Stimulated activated CD4-positive, alpha-beta T cell treated with anti-CD3 and anti-CD28 coated beads, Interleukin-12 subunit alpha, Interleukin-12 subunit beta, amount 100 ng/mL, for 4 hours (primary cell): ENCODE results near the gene CDK5.
"Not testable (repeated sequence)": the region's sequence is repeated elsewhere in the genome, so short reads cannot be mapped to it uniquely, and the experiment has no call there.

ENCODE experiments used
- DNase-seq: peaks from one replicate; pipeline ENCODE4 v3.0.0-alpha.2; 2020

The CDK5 gene

DNA sequence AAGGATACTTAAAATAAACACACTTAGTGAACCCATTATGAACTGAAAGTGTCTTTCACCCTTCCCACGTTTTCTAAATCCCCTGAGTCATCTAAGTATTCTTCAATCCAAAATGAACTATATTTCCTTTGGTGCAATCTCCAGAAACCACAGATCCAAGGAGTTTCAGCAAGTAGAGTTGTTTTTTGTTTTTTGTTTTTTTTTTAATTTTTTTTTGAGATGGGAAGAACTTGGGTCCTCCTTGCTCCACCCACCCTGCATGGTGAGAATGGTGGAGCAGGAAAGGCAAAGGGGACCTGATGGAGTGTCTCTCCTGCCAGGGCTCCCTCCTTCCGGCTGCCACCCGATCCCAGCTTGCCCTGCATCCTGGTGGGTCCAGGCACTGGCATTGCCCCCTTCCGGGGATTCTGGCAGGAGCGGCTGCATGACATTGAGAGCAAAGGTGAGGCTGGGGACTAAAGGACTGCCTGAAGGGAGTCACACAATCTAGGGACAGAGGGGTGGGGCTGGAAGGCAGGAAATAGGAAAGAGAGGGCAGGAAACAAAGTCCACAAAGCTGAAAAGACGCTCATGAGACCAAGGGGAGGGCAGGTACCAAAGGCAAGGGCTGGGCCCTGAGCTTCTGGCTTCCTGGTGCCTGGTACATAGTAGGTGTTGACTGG lies 45.5 kb downstream of the CDK5 start:
- no peak for DNase-seq

GRCh38 chr7:151011616-151012015 lies 46.1 kb downstream of the CDK5 start:
- DNase-seq, result not testable (repeated sequence)

GRCh38 chr7:151011097-151011409 lies 46.6 kb downstream of the CDK5 start:
- DNase-seq, result no peak

DNA sequence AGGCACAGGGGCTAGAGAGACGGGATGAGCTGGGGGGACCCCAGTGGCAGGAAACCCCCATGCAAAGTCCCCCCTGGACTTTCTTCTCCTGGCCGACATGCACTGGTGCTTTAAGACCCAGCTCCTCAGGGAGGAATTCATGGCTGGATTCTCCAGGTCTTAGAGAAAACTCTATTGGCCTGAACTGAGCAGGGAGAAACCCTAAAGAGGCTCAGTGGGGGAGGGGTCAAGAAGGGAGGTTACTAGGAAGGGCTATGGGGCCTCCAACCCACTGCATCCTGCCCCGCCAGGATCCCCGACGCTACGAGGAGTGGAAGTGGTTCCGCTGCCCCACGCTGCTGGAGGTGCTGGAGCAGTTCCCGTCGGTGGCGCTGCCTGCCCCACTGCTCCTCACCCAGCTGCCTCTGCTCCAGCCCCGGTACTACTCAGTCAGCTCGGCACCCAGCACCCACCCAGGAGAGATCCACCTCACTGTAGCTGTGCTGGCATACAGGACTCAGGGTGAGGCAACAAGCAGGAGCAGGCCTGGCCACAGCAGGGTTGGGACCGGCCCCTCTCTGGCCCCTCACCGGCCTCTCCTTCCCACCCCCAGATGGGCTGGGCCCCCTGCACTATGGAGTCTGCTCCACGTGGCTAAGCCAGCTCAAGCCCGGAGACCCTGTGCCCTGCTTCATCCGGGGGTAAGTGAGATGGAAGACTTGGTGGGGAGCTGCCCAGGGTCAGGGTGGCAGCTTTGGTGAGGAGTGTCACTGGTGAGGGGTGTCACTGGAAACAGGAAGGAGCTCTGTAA lies 47.2 kb downstream of the CDK5 start:
- no peak for DNase-seq

GRCh38 chr7:151010037-151010306 lies 47.7 kb downstream of the CDK5 start:
- DNase-seq, result no peak

- DNase-seq, result no peak
These were observed 48.2 kb downstream of the CDK5 start for GRCh38 chr7:151009327-151010036.

DNA sequence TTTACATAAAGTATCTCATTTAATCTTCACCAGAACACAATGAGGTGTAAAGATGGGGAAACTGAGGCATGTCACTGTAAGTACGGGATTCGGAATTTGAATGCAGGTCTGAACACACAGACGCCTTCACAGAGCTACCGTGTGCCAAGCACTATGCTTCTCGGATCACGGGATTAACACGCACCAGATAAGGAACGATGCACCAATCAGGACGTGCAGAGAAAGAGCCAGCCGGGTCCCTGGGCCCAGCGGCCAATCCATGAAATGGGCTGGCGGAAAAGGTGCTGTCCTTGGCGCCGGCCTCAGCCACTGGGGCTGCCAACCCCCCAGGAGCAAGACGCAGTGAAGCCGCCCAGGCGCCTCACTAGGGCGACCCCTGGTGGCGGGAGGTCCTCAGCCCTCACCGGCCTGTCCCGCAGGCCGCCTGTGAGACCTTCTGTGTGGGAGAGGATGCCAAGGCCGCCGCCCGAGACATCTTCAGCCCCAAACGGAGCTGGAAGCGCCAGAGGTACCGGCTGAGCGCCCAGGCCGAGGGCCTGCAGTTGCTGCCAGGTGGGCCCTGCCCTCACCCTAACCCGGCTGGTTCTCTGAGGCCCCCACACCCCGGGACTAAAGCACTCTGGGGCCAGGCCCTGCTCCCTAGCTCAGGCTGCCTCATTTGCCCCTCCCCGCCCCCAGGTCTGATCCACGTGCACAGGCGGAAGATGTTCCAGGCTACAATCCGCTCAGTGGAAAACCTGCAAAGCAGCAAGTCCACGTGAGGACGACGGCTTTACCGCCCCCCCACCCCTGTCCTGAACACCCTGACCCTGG lies 49.0 kb downstream of the CDK5 start:
- peak; percentile 82 for DNase-seq

DNA sequence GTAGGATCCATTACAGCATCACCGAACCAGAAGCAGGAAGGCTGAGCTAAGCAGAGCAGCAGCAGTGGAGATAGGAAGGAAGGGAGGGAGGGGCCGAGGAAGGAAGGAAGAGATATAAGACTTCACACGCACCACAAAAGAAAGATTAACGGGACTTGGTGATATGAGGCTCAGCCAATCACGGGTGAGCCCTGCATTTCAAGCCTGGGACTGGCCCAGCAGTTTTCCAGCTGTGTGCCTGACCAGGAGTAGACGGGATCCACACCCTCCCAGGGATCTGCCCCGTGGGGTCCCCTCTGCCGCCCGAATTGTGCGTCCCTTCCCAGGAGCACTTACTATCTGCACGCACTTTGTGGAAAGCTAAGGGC lies 49.6 kb downstream of the CDK5 start:
- no peak for DNase-seq

DNA sequence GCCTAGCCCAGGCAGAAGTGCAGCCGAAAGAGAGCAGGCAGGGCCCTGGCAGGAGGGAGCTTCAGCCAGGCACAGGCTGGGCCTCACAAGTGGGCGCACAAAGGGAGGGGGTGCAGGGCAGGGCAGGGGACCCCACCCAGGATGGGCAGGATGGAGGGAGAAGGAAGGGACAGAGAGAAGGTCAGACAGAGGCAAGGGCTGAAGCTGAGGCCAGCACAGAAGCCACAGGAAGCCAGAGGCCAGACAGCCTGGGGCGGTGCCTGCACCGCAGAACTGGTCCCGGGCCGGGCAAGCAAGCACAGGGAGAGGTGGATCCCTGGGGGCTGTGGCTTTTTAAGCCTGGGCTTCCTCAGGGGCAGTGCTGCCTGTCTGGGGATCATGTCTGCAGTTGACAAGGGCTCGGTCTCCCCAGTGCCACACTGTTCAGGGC lies 50.2 kb downstream of the CDK5 start:
- no peak for DNase-seq

- DNase-seq, result no peak
These were observed 51.0 kb downstream of the CDK5 start for GRCh38 chr7:151006590-151007300.

DNA sequence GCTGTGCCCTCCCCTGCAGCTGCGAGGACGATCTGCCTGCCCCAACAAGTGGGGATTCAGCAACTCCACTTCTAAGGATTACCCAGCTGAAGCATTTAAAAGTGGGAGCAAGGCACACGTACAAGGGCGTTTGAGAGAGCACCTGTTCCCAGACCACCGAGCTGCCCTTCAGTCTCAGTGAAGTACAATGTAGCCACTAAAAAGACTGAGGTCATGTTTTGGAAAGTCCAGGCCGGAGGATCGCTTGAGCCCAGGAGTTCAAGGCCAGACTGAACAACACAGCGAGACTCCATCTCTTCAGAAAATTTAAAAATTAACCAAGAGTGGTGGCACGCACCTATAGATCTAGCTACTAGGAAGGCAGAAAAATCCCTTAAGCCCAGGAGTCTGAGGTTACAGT lies 52.1 kb downstream of the CDK5 start:
- DNase-seq, result no peak
